WI38 (cell line): ENCODE data around the gene NCBP2.

Source experiments
- H3K4me3 ChIP-seq: 2 replicates; pipeline ENCODE4 v1.5.1; 2011; ENCODE audit warnings: low read depth, mild to moderate bottlenecking, control low read depth, low read length
- TF ChIP-seq, protein P1 (sequence below): IDR thresholded peaks from 2 replicates; pipeline ENCODE4 v1.5.1; 2012; ENCODE audit warnings: low read depth, mild to moderate bottlenecking, control low read depth, low read length

The NCBP2 gene

DNA sequence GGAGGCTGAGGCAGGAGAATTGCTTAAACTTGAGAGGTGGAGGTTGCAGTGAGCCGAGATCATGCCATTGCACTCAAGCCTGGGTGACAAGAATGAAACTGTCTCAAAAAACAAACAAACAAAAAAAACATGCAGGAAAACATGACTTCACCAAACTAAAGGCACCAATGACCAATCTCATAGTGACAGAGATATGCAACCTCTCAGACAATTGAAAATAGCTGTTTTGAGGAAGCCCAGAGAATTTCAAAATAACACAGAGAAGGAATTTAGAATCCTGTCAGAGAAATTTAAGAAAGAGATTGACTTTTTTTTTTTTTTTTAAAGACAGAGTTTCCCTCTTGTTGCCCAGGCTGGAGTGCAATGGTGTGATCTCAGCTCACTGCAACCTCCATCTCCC lies 26.1 kb downstream of the NCBP2 start:
- TF ChIP-seq, protein P1, sequence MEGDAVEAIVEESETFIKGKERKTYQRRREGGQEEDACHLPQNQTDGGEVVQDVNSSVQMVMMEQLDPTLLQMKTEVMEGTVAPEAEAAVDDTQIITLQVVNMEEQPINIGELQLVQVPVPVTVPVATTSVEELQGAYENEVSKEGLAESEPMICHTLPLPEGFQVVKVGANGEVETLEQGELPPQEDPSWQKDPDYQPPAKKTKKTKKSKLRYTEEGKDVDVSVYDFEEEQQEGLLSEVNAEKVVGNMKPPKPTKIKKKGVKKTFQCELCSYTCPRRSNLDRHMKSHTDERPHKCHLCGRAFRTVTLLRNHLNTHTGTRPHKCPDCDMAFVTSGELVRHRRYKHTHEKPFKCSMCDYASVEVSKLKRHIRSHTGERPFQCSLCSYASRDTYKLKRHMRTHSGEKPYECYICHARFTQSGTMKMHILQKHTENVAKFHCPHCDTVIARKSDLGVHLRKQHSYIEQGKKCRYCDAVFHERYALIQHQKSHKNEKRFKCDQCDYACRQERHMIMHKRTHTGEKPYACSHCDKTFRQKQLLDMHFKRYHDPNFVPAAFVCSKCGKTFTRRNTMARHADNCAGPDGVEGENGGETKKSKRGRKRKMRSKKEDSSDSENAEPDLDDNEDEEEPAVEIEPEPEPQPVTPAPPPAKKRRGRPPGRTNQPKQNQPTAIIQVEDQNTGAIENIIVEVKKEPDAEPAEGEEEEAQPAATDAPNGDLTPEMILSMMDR, result no peak
- H3K4me3 ChIP-seq, result no peak overlapping the region

DNA sequence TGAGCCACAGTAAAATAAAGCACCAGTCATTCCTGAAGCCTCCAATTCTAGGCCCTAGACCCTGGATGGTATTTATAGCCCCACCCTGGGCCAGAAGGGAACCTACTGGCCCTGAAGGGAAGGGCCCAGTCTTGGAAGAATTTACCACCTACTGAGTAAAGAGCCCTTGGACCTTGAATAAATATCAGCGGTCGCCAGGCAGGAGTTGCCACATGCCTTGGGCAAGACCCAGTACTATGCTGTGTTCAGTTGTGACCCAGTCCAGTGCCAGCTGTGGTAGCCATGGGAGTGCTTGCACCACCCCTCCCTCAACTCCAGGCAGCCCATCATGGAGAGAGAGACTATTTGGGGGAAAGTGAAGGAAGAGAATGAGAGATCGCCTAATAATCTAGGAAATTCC lies 27.0 kb downstream of the NCBP2 start:
- TF ChIP-seq, protein P1, result no peak
- H3K4me3 ChIP-seq, result no peak overlapping the region

DNA sequence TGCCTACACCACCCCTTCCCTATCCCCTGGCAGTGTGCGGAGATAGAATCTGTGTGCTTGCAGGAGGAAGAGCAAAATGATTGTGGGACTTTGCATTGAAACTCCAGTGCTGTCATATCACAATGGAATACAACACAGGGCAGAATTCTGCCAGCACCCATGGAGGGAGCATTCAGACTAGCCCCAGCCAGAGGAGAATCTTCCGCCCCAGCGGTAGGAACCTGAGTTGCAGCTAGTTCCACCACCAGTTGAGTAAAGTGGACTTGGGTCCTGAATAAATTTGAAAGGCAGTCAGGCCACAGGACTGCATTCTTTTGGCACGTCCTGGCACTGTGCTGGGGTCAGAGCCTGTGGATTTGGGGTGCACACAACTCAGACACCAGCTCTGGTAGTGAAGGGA lies 27.5 kb downstream of the NCBP2 start:
- TF ChIP-seq, protein P1, result no peak
- no peak overlapping the region for H3K4me3 ChIP-seq

DNA sequence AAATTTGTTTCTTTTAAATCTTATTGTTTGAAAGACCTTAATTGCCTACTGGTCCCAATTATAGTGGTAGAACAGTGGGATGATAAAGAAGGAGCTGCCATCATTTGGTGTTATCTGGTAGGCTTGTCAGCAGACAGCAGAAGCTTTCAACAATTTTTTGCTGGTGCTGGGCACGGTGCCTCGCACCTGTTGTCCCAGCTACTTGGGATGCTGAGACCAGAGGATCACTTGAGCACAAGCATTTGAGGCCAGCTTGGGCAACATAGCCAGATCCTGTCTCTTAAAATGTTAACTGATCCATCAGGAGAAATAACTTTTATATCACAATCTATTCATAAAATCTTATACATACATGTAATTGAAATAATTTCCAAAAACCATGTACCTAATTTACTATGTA lies 38.6 kb downstream of the NCBP2 start:
- no peak overlapping the region for H3K4me3 ChIP-seq
- TF ChIP-seq, protein P1, result no peak

DNA sequence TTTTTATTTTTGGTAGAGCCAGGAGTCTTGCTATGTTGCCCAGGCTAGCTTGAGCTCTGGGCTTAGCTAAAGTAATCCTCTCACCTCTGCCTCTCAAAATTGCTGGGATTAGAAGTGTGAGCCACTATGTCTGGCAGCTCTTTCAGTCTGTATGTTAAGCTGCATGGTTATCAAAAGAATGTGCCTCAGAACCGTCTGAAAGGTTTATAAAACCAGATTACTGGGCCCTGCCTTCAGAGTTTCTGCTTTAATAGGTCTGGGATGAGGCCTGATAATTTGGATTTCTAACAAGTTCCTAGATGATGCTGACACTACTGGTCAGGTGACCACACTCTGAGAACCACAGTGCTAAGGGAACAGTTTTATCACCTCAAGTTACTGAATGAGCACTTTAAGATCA lies 40.0 kb downstream of the NCBP2 start:
- H3K4me3 ChIP-seq, result no peak overlapping the region
- TF ChIP-seq, protein P1, result no peak

DNA sequence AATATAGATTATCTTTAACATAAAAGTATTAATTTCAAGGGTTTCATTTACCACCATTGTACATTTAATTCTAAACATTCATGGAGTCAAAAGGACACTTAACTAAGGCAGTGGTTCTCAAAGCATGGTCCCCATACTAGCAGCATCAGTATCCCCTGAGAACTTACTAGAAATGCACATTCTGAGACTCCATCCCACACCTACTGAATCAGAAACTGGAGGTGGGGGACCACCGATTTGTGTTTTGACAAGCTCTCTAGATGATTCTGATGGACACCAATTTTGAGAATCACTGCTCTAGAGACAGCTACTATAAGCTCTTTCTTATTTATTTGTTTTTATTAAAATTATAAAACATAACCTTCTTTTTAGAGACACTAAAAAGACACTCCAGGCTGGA lies 40.6 kb downstream of the NCBP2 start:
- TF ChIP-seq, protein P1, result no peak
- H3K4me3 ChIP-seq, result no peak overlapping the region

DNA sequence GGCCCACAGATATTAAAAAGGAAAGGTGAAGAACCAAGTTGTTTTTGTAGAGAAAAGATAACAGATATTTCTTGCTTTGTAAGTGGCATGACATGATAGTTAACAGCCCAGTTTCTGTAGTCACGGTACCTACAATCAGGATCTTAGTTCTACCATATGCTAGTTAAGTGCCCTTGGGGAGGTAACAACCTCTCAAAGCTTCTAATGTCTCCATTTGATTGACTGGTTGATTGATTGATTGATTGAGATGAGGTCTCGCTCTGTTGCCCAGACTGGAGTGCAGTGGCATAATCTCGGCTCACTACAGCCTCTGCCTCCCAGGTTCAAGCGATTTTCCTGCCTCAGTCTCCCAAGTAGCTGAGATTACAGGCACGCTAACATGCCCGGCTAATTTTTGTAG lies 46.1 kb downstream of the NCBP2 start:
- no peak overlapping the region for H3K4me3 ChIP-seq

More for the DNA sequence above, 46.1 kb downstream of the NCBP2 start:
- TF ChIP-seq, protein P1, result no peak
